K562 (cell line): ENCODE results near the gene DGLUCY.

Experiments used
- ETV5 ChIP-seq: sonication (generic); formaldehyde crosslinking; IDR thresholded peaks from 2 replicates; pipeline ENCODE4 v1.4.0; 2020; ENCODE audit warnings: low read depth, mild to moderate bottlenecking, missing genetic modification reagents
- GATAD2B ChIP-seq: fragments of 450-650 bp; IDR thresholded peaks from 2 replicates; pipeline ENCODE4 v1.6.1; 2017; ENCODE audit warnings: mild to moderate bottlenecking, borderline replicate concordance
- LARP7 ChIP-seq: fragments of 450-650 bp; IDR thresholded peaks from 2 replicates; pipeline ENCODE4 v1.6.1; 2016
- ZFP36 ChIP-seq: fragments of 150-350 bp; IDR thresholded peaks from 2 replicates; pipeline ENCODE4 v1.6.1; 2018; ENCODE audit warnings: low read length, low read depth; ENCODE audit not compliant: partially characterized antibody

GRCh38 chr14:91258011-91258618, 144.2 kb downstream of the DGLUCY start:
- no peak for TF ChIP-seq ETV5 (CRISPR knock-in tag)
- TF ChIP-seq ZFP36, result no peak
- no peak for TF ChIP-seq GATAD2B
- no peak for TF ChIP-seq LARP7
